SK-N-SH treated with all-trans-retinoic acid at 6 μM for 48 hours (cell line): ENCODE measurements around the gene SYNE1.

Experiments
- ARNTL ChIP-seq: fragments of 450-650 bp; formaldehyde crosslinking; IDR thresholded peaks from 2 replicates; pipeline ENCODE4 v1.5.0; 2020; ENCODE audit warnings: low read depth, mild to moderate bottlenecking, moderate library complexity, borderline replicate concordance
- BACH2 ChIP-seq: fragments of 250-450 bp; sonication (Bioruptor Pico); IDR thresholded peaks from 2 replicates; pipeline ENCODE4 v1.9.0; 2021; ENCODE audit warnings: mild to moderate bottlenecking, borderline replicate concordance
- CREB5 ChIP-seq: fragments of 250-450 bp; sonication (Bioruptor Pico); IDR thresholded peaks from 2 replicates; pipeline ENCODE4 v1.5.1; 2020; ENCODE audit warnings: low read depth, mild to moderate bottlenecking, moderate library complexity
- CSDC2 ChIP-seq: fragments of 250-450 bp; sonication (Bioruptor Pico); IDR thresholded peaks from 2 replicates; pipeline ENCODE4 v1.5.0; 2020; ENCODE audit warnings: mild to moderate bottlenecking, moderate library complexity
- CSRNP3 ChIP-seq: fragments of 250-450 bp; sonication (Bioruptor Pico); IDR thresholded peaks from 2 replicates; pipeline ENCODE4 v1.5.1; 2021; ENCODE audit warnings: mild to moderate bottlenecking, moderate library complexity
- ISL1 ChIP-seq: fragments of 250-450 bp; sonication (Bioruptor Pico); IDR thresholded peaks from 2 replicates; pipeline ENCODE4 v2.1.2; 2022; ENCODE audit warnings: mild to moderate bottlenecking, moderate library complexity
- OSR1 ChIP-seq: fragments of 250-450 bp; sonication (Bioruptor Pico); IDR thresholded peaks from 2 replicates; pipeline ENCODE4 v1.8.0; 2022; ENCODE audit warnings: moderate library complexity, mild to moderate bottlenecking, inconsistent platforms
- RARB ChIP-seq: fragments of 250-450 bp; sonication (Bioruptor Pico); IDR thresholded peaks from 2 replicates; pipeline ENCODE4 v1.8.0; 2021; ENCODE audit warnings: mild to moderate bottlenecking, moderate library complexity
- SNAI2 ChIP-seq: fragments of 250-450 bp; sonication (Bioruptor Pico); IDR thresholded peaks from 2 replicates; pipeline ENCODE4 v1.5.0; 2020; ENCODE audit warnings: mild to moderate bottlenecking, moderate library complexity
- TCF4 ChIP-seq: fragments of 250-450 bp; sonication (Bioruptor Pico); IDR thresholded peaks from 2 replicates; pipeline ENCODE4 v1.8.0; 2021; ENCODE audit warnings: mild to moderate bottlenecking, moderate library complexity, borderline replicate concordance
- TSHZ2 ChIP-seq: fragments of 250-450 bp; sonication (Bioruptor Pico); IDR thresholded peaks from 2 replicates; pipeline ENCODE4 v1.5.0; 2020; ENCODE audit warnings: mild to moderate bottlenecking, moderate library complexity
- ZC3H10 ChIP-seq: fragments of 250-450 bp; sonication (Bioruptor Pico); IDR thresholded peaks from 2 replicates; pipeline ENCODE4 v1.5.1; 2021; ENCODE audit warnings: mild to moderate bottlenecking, moderate library complexity
- ZFP30 ChIP-seq: fragments of 450-650 bp; formaldehyde crosslinking; IDR thresholded peaks from 2 replicates; pipeline ENCODE4 v1.5.0; 2022; ENCODE audit warnings: mild to moderate bottlenecking, moderate library complexity

- TF ChIP-seq CSDC2 (CRISPR knock-in tag) (no peak), TCF4 (CRISPR knock-in tag) (no peak), TSHZ2 (CRISPR knock-in tag) (no peak), OSR1 (CRISPR knock-in tag) (no peak), CSRNP3 (no peak), ISL1 (CRISPR knock-in tag) (no peak), ZC3H10 (CRISPR knock-in tag) (no peak), CREB5 (CRISPR knock-in tag) (no peak), ZFP30 (CRISPR knock-in tag) (no peak), RARB (CRISPR knock-in tag) (no peak), BACH2 (CRISPR knock-in tag) (no peak), ARNTL (no peak), SNAI2 (CRISPR knock-in tag) (no peak)
These were observed 432.6 kb downstream of the SYNE1 start for GRCh38 chr6:152204591-152204990.
